MCF 10A (cell line): Measurements from ENCODE around the gene ROPN1. TPM values are rescaled to one million over a fixed set of nuclear protein-coding genes. Genes with fewer than 3 reads are reported as not detected.
A peak's percentile ranks its signal among the peaks of the same experiment; 100 is the strongest.
"Not testable (repeated sequence)": the region's sequence is repeated elsewhere in the genome, so short reads cannot be mapped to it uniquely, and the experiment has no call there.

ENCODE experiments used
- BruUV-seq: library from RNA; stranded (reverse); fragments of 400-500 nt; replicated peaks from 2 replicates; lab custom pipeline; 2021; lab: Mats Ljungman, UMichigan
- CTCF ChIA-PET: fragments of 300-600 bp; sonication (Branson Sonifier 250); formaldehyde crosslinking; extraction: SDS; loops from one replicate; lab custom pipeline; 2021; ENCODE audit warnings: antibody characterized with exemption, inconsistent platforms; lab: Yijun Ruan, JAX
- POLR2A ChIA-PET: fragments of 300-600, 350-650 bp; sonication (Branson Sonifier 250); formaldehyde crosslinking; extraction: SDS; loops from one replicate; lab custom pipeline; 2020; ENCODE audit warnings: antibody characterized with exemption, inconsistent platforms; lab: Yijun Ruan, JAX
- DNase-seq: peaks from one replicate; pipeline ENCODE4 v3.0.0-alpha.2; 2018; ENCODE audit not compliant: unreplicated experiment
- H3K27ac Mint-ChIP-seq: one replicate; pipeline ENCODE4 v1.8.0; 2022; ENCODE audit warnings: mild to moderate bottlenecking, low read depth, mixed read lengths; ENCODE audit not compliant: unreplicated experiment
- H3K27me3 Mint-ChIP-seq: one replicate; pipeline ENCODE4 v1.8.0; 2022; ENCODE audit warnings: mixed read lengths; ENCODE audit not compliant: insufficient read depth, unreplicated experiment
- H3K36me3 Mint-ChIP-seq: one replicate; pipeline ENCODE4 v1.8.0; 2022; ENCODE audit warnings: mild to moderate bottlenecking, moderate library complexity, mixed read lengths; ENCODE audit not compliant: insufficient read depth, unreplicated experiment
- H3K4me1 Mint-ChIP-seq: one replicate; pipeline ENCODE4 v1.8.0; 2022; ENCODE audit warnings: mixed read lengths; ENCODE audit not compliant: insufficient read depth, unreplicated experiment
- H3K4me3 Mint-ChIP-seq: one replicate; pipeline ENCODE4 v1.8.0; 2022; ENCODE audit warnings: mild to moderate bottlenecking, moderate library complexity, mixed read lengths; ENCODE audit not compliant: unreplicated experiment
- H3K9me3 Mint-ChIP-seq: one replicate; pipeline ENCODE4 v1.8.0; 2022; ENCODE audit warnings: mixed read lengths; ENCODE audit not compliant: unreplicated experiment
- CTCF ChIP-seq: fragments of 200-600 bp; IDR thresholded peaks from one replicate; pipeline ENCODE4 v1.8.0; 2022; ENCODE audit warnings: antibody characterized with exemption, mild to moderate bottlenecking; ENCODE audit not compliant: unreplicated experiment
- intact Hi-C: fragments of 100-400 bp; cut with micrococcal nuclease; formaldehyde crosslinking; loops from 2 replicates; pipeline ENCODE4 v1.14.1; 2022
- total RNA-seq: library from RNA; stranded (reverse); gene quantifications from 2 replicates; pipeline ENCODE4 v1.2.3, GENCODE V29; 2022

ROPN1 gene
- total RNA-seq, 1 experiment from 2014 or later = not detected

GRCh38 chr3:124033360-124034015 lies 41.6 kb upstream of the ROPN1 start, which contains the start of gene KALRN:
Gene KALRN, plus strand, starts transcription at chr3:124033369.
- no TSS peak for BruUV-seq
- peaks cover 44% of the 10 kb centered on the region for H3K27me3 Mint-ChIP-seq
- H3K4me1 Mint-ChIP-seq = peaks cover 8% of the 10 kb centered on the region
- no peak for DNase-seq
- ChIA-PET CTCF (interaction anchor here (0.6 to 2.3 kb wide), 23 partner anchors 9 to 527 kb away, joined by 3 to 12 read pairs (median 4); no protein-coding TSS in a partner anchor), POLR2A (interaction anchor here (0.7 to 1.1 kb wide), 2 partner anchors 13 to 19 kb away, joined by 3 read pairs; no protein-coding TSS in a partner anchor)
- intact Hi-C loops = no loop called here
- TF ChIP-seq CTCF = no peak
- peaks cover 6% of the 10 kb centered on the region for H3K36me3 Mint-ChIP-seq
- H3K27ac Mint-ChIP-seq = no peak within 1 kb of the TSS
- H3K4me3 Mint-ChIP-seq = peak within 1 kb of the TSS; percentile 72
- no peaks in the 10 kb centered on the region for H3K9me3 Mint-ChIP-seq

- peaks cover 6% of the 10 kb centered on the region for H3K36me3 Mint-ChIP-seq
- DNase-seq = peak; percentile 65
- peaks cover 8% of the 10 kb centered on the region for H3K4me1 Mint-ChIP-seq
- H3K27ac Mint-ChIP-seq = no peak overlapping the region
- ChIA-PET CTCF (interaction anchor here (0.6 to 2.3 kb wide), 25 partner anchors 10 to 669 kb away, joined by 3 to 12 read pairs (median 4); no protein-coding TSS in a partner anchor), POLR2A (interaction anchor here (0.7 to 1.1 kb wide), 3 partner anchors 13 to 381 kb away, joined by 3 read pairs; no protein-coding TSS in a partner anchor)
- BruUV-seq = no TSS peak
- peaks cover 44% of the 10 kb centered on the region for H3K27me3 Mint-ChIP-seq
- H3K9me3 Mint-ChIP-seq = no peaks in the 10 kb centered on the region
- TF ChIP-seq CTCF = peak; percentile 77
- intact Hi-C loops = no loop called here
- peak overlapping the region; percentile 72 for H3K4me3 Mint-ChIP-seq
Observed at GRCh38 chr3:124032881-124033359, 41.0 kb upstream of the ROPN1 start.

- peak overlapping the region; percentile 72 for H3K4me3 Mint-ChIP-seq
- TF ChIP-seq CTCF = no peak
- intact Hi-C loops = no loop called here
- peaks cover 6% of the 10 kb centered on the region for H3K36me3 Mint-ChIP-seq
- BruUV-seq = no TSS peak
- peaks cover 44% of the 10 kb centered on the region for H3K27me3 Mint-ChIP-seq
- POLR2A ChIA-PET = interaction anchor here (0.7 to 1.1 kb wide), 3 partner anchors 14 to 380 kb away, joined by 3 read pairs; no protein-coding TSS in a partner anchor
- H3K27ac Mint-ChIP-seq = no peak overlapping the region
- H3K9me3 Mint-ChIP-seq = no peaks in the 10 kb centered on the region
- peaks cover 8% of the 10 kb centered on the region for H3K4me1 Mint-ChIP-seq
- CTCF ChIA-PET = interaction anchor here (0.7 to 2.3 kb wide), 19 partner anchors 10 to 670 kb away, joined by 3 to 12 read pairs (median 5); no protein-coding TSS in a partner anchor
- DNase-seq = no peak
Observed at GRCh38 chr3:124032311-124032880, 40.5 kb upstream of the ROPN1 start.

- DNase-seq = no peak
- Mint-ChIP-seq H3K27ac (no peak overlapping the region), H3K4me1 (no peaks in the 10 kb centered on the region), H3K36me3 (no peaks in the 10 kb centered on the region), H3K27me3 (peaks cover 44% of the 10 kb centered on the region), H3K9me3 (no peaks in the 10 kb centered on the region), H3K4me3 (no peak overlapping the region)
- intact Hi-C loops = no loop called here
- no TSS peak for BruUV-seq
- ChIA-PET CTCF (no interaction called here), POLR2A (no interaction called here)
- TF ChIP-seq CTCF = no peak
Observed at GRCh38 chr3:124026516-124026915, 34.6 kb upstream of the ROPN1 start.

GRCh38 chr3:124023531-124023930 lies 31.6 kb upstream of the ROPN1 start:
- CTCF ChIA-PET = not testable (repeated sequence)

More at GRCh38 chr3:124023531-124023930, 31.6 kb upstream of the ROPN1 start:
- H3K36me3 Mint-ChIP-seq, H3K4me1 Mint-ChIP-seq, DNase-seq, BruUV-seq, H3K4me3 Mint-ChIP-seq, intact Hi-C loops, H3K27ac Mint-ChIP-seq, POLR2A ChIA-PET, H3K9me3 Mint-ChIP-seq: not testable (repeated sequence)
- peaks cover 44% of the 10 kb centered on the region for H3K27me3 Mint-ChIP-seq
